BLaER1 treated with 17β-estradiol and CSF1 and Interleukin-3, amounts not matched to agents 10 nM and 100 nM (cell line): ENCODE data around the gene TAS2R40.
"Not testable (repeated sequence)": the region's sequence is repeated elsewhere in the genome, so short reads cannot be mapped to it uniquely, and the experiment has no call there.

Experiments used
- H3K27ac ChIP-seq, 11 experiments: shearing (Covaris generic); formaldehyde crosslinking; 2 replicates each; pipeline ENCODE4 v1.8.1; 2022
- H3K27me3 ChIP-seq, 11 experiments: shearing (Covaris generic); formaldehyde crosslinking; 2 replicates each; pipeline ENCODE4 v1.8.1; 2022
- H3K36me3 ChIP-seq, 11 experiments: shearing (Covaris generic); formaldehyde crosslinking; 2 replicates each; pipeline ENCODE4 v1.8.1; 2022
- H3K4me1 ChIP-seq, 10 experiments: shearing (Covaris generic); formaldehyde crosslinking; 2 replicates each; pipeline ENCODE4 v1.8.1; 2022
- H3K4me2 ChIP-seq, 11 experiments: shearing (Covaris generic); formaldehyde crosslinking; 2 replicates each; pipeline ENCODE4 v1.8.1; 2022
- H3K4me3 ChIP-seq, 10 experiments: shearing (Covaris generic); formaldehyde crosslinking; 2 replicates each; pipeline ENCODE4 v1.8.1; 2022
- H3K9ac ChIP-seq, 11 experiments: shearing (Covaris generic); formaldehyde crosslinking; 2 replicates each; pipeline ENCODE4 v1.8.1; 2022
- H3K9me3 ChIP-seq, 11 experiments: shearing (Covaris generic); formaldehyde crosslinking; replicated peaks in 1 of 11; 2 replicates each; pipeline ENCODE4 v1.8.1; 2022
- H4K20me1 ChIP-seq, 11 experiments: shearing (Covaris generic); formaldehyde crosslinking; 2 replicates each; pipeline ENCODE4 v1.8.1; 2022
- Cebpa-rat ChIP-seq, 11 experiments: shearing (Covaris generic); IDR thresholded peaks; 2 replicates each; pipeline ENCODE4 v1.8.1; 2022

Gene TAS2R40

GRCh38 chr7:143193880-143194279 is 28.0 kb upstream of the TAS2R40 start:
- H3K9me3 ChIP-seq: peaks cover 0 to 26% (median 9%) of the 10 kb centered on the region in 11 experiments; a peak in 15 of 22 replicates

GRCh38 chr7:143199040-143199439 is 22.8 kb upstream of the TAS2R40 start:
- Histone ChIP-seq H3K36me3 (no peaks in the 10 kb centered on the region), H3K4me3 (no peak overlapping the region), H3K27ac (no peak overlapping the region), H3K4me2 (no peak overlapping the region), H4K20me1 (no peaks in the 10 kb centered on the region), H3K4me1 (peaks cover 0 to 5% (median 0%) of the 10 kb centered on the region in 10 experiments; a peak in 2 of 20 replicates), H3K9me3 (peaks cover 0 to 29% (median 9%) of the 10 kb centered on the region in 11 experiments; a peak in 15 of 22 replicates), H3K27me3 (peaks cover 0 to under 1% (median 0%) of the 10 kb centered on the region in 11 experiments; a peak in 2 of 22 replicates), H3K9ac (no peak overlapping the region)
- TF ChIP-seq Cebpa-rat (IDR thresholded peaks at IDR 0.05): no peak

More at GRCh38 chr7:143193880-143194279, 28.0 kb upstream of the TAS2R40 start:
- no peak for TF ChIP-seq Cebpa-rat (IDR thresholded peaks at IDR 0.05)
- Histone ChIP-seq H3K27ac (no peak overlapping the region), H3K4me1 (no peaks in the 10 kb centered on the region), H3K4me2 (no peak overlapping the region), H3K4me3 (no peak overlapping the region), H3K9ac (no peak overlapping the region), H3K27me3 (no peaks in the 10 kb centered on the region), H3K36me3 (no peaks in the 10 kb centered on the region), H4K20me1 (no peaks in the 10 kb centered on the region)

GRCh38 chr7:143202161-143202560 is 19.7 kb upstream of the TAS2R40 start:
- Histone ChIP-seq H3K4me1 (peaks cover 24 to 31% (median 28%) of the 10 kb centered on the region in 10 experiments), H3K36me3 (no peaks in the 10 kb centered on the region)
- no peak for TF ChIP-seq Cebpa-rat (IDR thresholded peaks at IDR 0.05)

GRCh38 chr7:143203386-143203785 is 18.5 kb upstream of the TAS2R40 start:
- no peak overlapping the region for H3K4me3 ChIP-seq
- no peak overlapping the region for H3K4me2 ChIP-seq

More at GRCh38 chr7:143202161-143202560, 19.7 kb upstream of the TAS2R40 start:
- no peak overlapping the region for H3K27ac ChIP-seq
- no peaks in the 10 kb centered on the region for H4K20me1 ChIP-seq
- no peak overlapping the region for H3K4me3 ChIP-seq
- H3K9me3 ChIP-seq: peaks cover 0 to 20% (median under 1%) of the 10 kb centered on the region in 11 experiments; a peak in 9 of 22 replicates
- peaks cover 0 to 9% (median 0%) of the 10 kb centered on the region in 11 experiments; a peak in 2 of 22 replicates for H3K27me3 ChIP-seq
- no peak overlapping the region for H3K4me2 ChIP-seq
- no peak overlapping the region for H3K9ac ChIP-seq

GRCh38 chr7:143205560-143206293 is 16.1 kb upstream of the TAS2R40 start:
- H3K9ac ChIP-seq: peak overlapping the region; percentile 55 to 71 (median 62); a peak in 20 of 22 replicates
- peaks cover 0 to 6% (median under 1%) of the 10 kb centered on the region in 11 experiments; a peak in 5 of 22 replicates for H3K9me3 ChIP-seq
- peaks cover 0 to 22% (median 0%) of the 10 kb centered on the region in 11 experiments; a peak in 3 of 22 replicates for H3K27me3 ChIP-seq
- H3K4me1 ChIP-seq: peaks cover 27 to 35% (median 30%) of the 10 kb centered on the region in 10 experiments
- no peaks in the 10 kb centered on the region for H3K36me3 ChIP-seq
- no peaks in the 10 kb centered on the region for H4K20me1 ChIP-seq
- TF ChIP-seq Cebpa-rat (IDR thresholded peaks at IDR 0.05): peak in 4 of 11 experiments; percentile 10 to 51 (median 25); a peak in 1 of 22 replicates
- peak overlapping the region; percentile 78 to 94 (median 89) for H3K4me2 ChIP-seq
- H3K4me3 ChIP-seq: peak overlapping the region; percentile 27 to 57 (median 49); a peak in 14 of 20 replicates
- H3K27ac ChIP-seq: peak overlapping the region; percentile 65 to 78 (median 70)

More at GRCh38 chr7:143203386-143203785, 18.5 kb upstream of the TAS2R40 start:
- H3K27me3 ChIP-seq: peaks cover 0 to 11% (median 0%) of the 10 kb centered on the region in 11 experiments; a peak in 3 of 22 replicates
- H3K9ac ChIP-seq: no peak overlapping the region
- no peaks in the 10 kb centered on the region for H3K36me3 ChIP-seq
- H3K9me3 ChIP-seq: peaks cover 0 to 8% (median 0%) of the 10 kb centered on the region in 11 experiments; a peak in 3 of 22 replicates
- no peaks in the 10 kb centered on the region for H4K20me1 ChIP-seq
- no peak for TF ChIP-seq Cebpa-rat (IDR thresholded peaks at IDR 0.05)
- H3K4me1 ChIP-seq: peaks cover 27 to 35% (median 30%) of the 10 kb centered on the region in 10 experiments
- H3K27ac ChIP-seq: no peak overlapping the region

- H4K20me1 ChIP-seq: no peaks in the 10 kb centered on the region
- H3K27ac ChIP-seq: no peak overlapping the region
- peaks cover 14 to 23% (median 17%) of the 10 kb centered on the region in 10 experiments for H3K4me1 ChIP-seq
- no peak for TF ChIP-seq Cebpa-rat (IDR thresholded peaks at IDR 0.05)
- H3K36me3 ChIP-seq: no peaks in the 10 kb centered on the region; a peak in 2 of 22 replicates
- no peak overlapping the region for H3K9ac ChIP-seq
- H3K9me3 ChIP-seq: peaks cover 14 to 27% (median 21%) of the 10 kb centered on the region in 11 experiments; a peak in 20 of 22 replicates
- peaks cover 0 to 15% (median 0%) of the 10 kb centered on the region in 11 experiments; a peak in 2 of 22 replicates for H3K27me3 ChIP-seq
- H3K4me2 ChIP-seq: no peak overlapping the region
- H3K4me3 ChIP-seq: no peak overlapping the region
Measured at GRCh38 chr7:143210541-143210940, 11.3 kb upstream of the TAS2R40 start.

- H3K27ac ChIP-seq, H4K20me1 ChIP-seq, H3K4me2 ChIP-seq, H3K9ac ChIP-seq, H3K27me3 ChIP-seq, H3K4me3 ChIP-seq, H3K36me3 ChIP-seq: not testable (repeated sequence)
- peaks cover 14 to 27% (median 21%) of the 10 kb centered on the region in 11 experiments; a peak in 20 of 22 replicates for H3K9me3 ChIP-seq
- peaks cover 0 to 26% (median 0%) of the 10 kb centered on the region in 10 experiments; a peak in 7 of 20 replicates for H3K4me1 ChIP-seq
Measured at GRCh38 chr7:143213478-143213877, 8.4 kb upstream of the TAS2R40 start.

- no peak overlapping the region for H3K4me3 ChIP-seq
Measured at GRCh38 chr7:143214789-143215679, 6.8 kb upstream of the TAS2R40 start.

More at GRCh38 chr7:143214789-143215679, 6.8 kb upstream of the TAS2R40 start:
- no peaks in the 10 kb centered on the region; a peak in 2 of 22 replicates for H3K36me3 ChIP-seq
- peaks cover 0 to 26% (median 0%) of the 10 kb centered on the region in 10 experiments; a peak in 6 of 20 replicates for H3K4me1 ChIP-seq
- no peak overlapping the region for H3K27ac ChIP-seq
- no peak overlapping the region for H3K9ac ChIP-seq
- H3K27me3 ChIP-seq: no peaks in the 10 kb centered on the region
- peak overlapping the region in 1 of 11 experiments; percentile 69; a peak in 3 of 22 replicates for H3K4me2 ChIP-seq
- TF ChIP-seq Cebpa-rat (IDR thresholded peaks at IDR 0.05): no peak
- peaks cover 14 to 26% (median 21%) of the 10 kb centered on the region in 11 experiments; a peak in 20 of 22 replicates for H3K9me3 ChIP-seq
- no peaks in the 10 kb centered on the region for H4K20me1 ChIP-seq
